Measurements from ENCODE around the gene TMEM72. TPM values are rescaled to one million over a fixed set of nuclear protein-coding genes. Genes with fewer than 3 reads are reported as not detected.
A peak's percentile ranks its signal among the peaks of the same experiment; 100 is the strongest.

Gene TMEM72
- total and polyA plus RNA-seq, 2 of the 13 experiments (the other 11 are each of a cell fraction or from before 2014, with no cell fraction given) = 0.04 TPM; not detected in 1

DNA sequence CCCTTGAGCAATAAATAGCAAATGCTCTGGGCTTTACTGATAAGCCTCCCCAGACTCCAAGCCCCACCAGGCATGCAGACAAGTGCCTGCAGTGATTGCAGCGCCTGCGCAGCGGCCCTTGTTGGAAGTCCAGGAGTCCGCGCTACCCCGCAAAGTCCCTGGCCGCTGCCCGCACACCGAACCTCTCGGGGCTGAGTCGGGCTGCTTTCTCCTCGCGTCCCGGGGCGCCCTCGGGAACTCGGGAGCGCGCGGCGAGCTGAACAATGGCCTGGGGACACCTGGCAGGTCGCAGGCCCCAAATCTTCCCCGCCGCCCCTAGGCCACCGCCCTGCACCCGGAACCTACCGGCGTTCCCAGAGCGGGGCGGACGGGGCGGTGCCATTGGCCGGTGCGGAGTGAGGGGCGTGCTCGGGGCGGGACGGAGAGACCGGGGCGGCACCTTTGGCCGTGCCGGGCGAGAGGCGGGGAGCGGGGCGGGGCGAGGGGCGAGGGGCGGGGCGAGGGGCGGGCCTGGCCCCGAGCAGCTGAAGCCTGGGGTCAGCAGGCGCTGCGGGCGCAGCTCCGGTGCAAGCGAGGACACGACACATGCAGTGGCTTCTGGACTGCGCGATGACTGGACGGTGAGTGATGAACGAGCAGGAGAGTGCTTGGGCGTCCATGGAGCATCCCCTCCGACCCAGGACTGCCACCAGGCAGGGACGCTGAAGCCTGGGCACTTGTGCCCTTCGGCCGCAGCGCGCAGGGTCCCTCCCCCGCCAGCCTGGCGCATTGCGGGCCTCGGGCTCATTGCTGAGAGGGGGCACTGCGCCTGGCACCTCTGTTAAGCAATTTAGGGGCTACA is 48.3 kb downstream of the TMEM72 start, which contains the start of gene RASSF4 (continued):
- TF ChIP-seq, protein P1, sequence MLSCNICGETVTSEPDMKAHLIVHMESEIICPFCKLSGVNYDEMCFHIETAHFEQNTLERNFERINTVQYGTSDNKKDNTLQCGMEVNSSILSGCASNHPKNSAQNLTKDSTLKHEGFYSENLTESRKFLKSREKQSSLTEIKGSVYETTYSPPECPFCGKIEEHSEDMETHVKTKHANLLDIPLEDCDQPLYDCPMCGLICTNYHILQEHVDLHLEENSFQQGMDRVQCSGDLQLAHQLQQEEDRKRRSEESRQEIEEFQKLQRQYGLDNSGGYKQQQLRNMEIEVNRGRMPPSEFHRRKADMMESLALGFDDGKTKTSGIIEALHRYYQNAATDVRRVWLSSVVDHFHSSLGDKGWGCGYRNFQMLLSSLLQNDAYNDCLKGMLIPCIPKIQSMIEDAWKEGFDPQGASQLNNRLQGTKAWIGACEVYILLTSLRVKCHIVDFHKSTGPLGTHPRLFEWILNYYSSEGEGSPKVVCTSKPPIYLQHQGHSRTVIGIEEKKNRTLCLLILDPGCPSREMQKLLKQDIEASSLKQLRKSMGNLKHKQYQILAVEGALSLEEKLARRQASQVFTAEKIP (CRISPR knock-in tag; IDR thresholded peaks at IDR 0.05; ENCODE audit: borderline replicate concordance) = no peak
- no peak for TF ChIP-seq ZNF816 (CRISPR knock-in tag; IDR thresholded peaks at IDR 0.05; ENCODE audit: borderline replicate concordance)
- no peak for TF ChIP-seq FOXK2 (IDR thresholded peaks at IDR 0.05)
- TF ChIP-seq, protein P2, sequence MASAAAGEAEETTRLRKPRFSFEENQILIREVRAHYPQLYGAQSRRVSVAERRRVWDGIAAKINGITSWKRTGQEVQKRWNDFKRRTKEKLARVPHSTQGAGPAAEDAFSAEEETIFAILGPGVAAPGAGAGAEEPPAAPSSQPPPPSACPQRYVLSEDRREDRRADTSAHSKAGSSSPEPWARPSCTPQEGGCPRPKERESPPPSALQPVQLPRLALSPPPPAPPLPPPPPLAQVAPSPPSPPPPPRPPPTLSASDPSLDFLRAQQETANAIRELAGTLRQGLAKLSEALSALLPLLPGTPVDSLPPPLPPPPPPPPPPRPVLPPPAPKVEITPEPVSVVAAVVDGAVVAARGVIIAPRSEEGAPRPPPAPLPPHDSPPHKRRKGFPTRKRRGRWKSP (CRISPR knock-in tag; IDR thresholded peaks at IDR 0.05) = peak; percentile 84; the same call in 1 of the 2 replicates
- TF ChIP-seq ZNF414 (CRISPR knock-in tag; IDR thresholded peaks at IDR 0.05) = no peak
- TF ChIP-seq, protein P3, sequence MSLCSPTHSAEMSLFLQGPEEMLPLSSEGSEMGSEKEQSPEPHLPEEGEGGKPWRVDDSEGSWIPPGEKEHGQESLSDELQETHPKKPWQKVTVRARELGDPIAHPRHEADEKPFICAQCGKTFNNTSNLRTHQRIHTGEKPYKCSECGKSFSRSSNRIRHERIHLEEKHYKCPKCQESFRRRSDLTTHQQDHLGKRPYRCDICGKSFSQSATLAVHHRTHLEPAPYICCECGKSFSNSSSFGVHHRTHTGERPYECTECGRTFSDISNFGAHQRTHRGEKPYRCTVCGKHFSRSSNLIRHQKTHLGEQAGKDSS (CRISPR knock-in tag; IDR thresholded peaks at IDR 0.05; ENCODE audit: borderline replicate concordance, low read depth) = 0 out of 2 replicates have a peak, but pooled peaks have one; percentile 16
- TF ChIP-seq, protein P4, sequence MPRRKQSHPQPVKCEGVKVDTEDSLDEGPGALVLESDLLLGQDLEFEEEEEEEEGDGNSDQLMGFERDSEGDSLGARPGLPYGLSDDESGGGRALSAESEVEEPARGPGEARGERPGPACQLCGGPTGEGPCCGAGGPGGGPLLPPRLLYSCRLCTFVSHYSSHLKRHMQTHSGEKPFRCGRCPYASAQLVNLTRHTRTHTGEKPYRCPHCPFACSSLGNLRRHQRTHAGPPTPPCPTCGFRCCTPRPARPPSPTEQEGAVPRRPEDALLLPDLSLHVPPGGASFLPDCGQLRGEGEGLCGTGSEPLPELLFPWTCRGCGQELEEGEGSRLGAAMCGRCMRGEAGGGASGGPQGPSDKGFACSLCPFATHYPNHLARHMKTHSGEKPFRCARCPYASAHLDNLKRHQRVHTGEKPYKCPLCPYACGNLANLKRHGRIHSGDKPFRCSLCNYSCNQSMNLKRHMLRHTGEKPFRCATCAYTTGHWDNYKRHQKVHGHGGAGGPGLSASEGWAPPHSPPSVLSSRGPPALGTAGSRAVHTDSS (CRISPR knock-in tag; conservative IDR thresholded peaks at IDR 0.05) = no peak
- no peak for TF ChIP-seq ZNF101 (CRISPR knock-in tag; IDR thresholded peaks at IDR 0.05; ENCODE audit: borderline replicate concordance, low read depth)
- TF ChIP-seq ZNF362 (CRISPR knock-in tag; IDR thresholded peaks at IDR 0.05; ENCODE audit: borderline replicate concordance) = no peak
- peak; percentile 27; the same call in 1 of the 2 replicates for TF ChIP-seq NCOA2 (CRISPR knock-in tag; IDR thresholded peaks at IDR 0.05)
- no peak for TF ChIP-seq GRHL1 (CRISPR knock-in tag; conservative IDR thresholded peaks at IDR 0.05)
- peak; percentile 3; the same call in 1 of the 2 replicates for TF ChIP-seq MIER2 (CRISPR knock-in tag; IDR thresholded peaks at IDR 0.05)
- no peak for TF ChIP-seq ZBTB3 (CRISPR knock-in tag; IDR thresholded peaks at IDR 0.05; ENCODE audit: borderline replicate concordance, low read depth)
- TF ChIP-seq HNRNPK (IDR thresholded peaks at IDR 0.05; ENCODE audit: low read depth, low read length, poor library complexity, severe bottlenecking) = peak; percentile 57
- no peak for TF ChIP-seq ATAD3A (CRISPR knock-in tag; IDR thresholded peaks at IDR 0.05)
- TF ChIP-seq MIXL1 (CRISPR knock-in tag; IDR thresholded peaks at IDR 0.05) = no peak
- no peak; the same call in 1 of the 2 replicates for TF ChIP-seq TSC22D2 (CRISPR knock-in tag; IDR thresholded peaks at IDR 0.05; ENCODE audit: borderline replicate concordance)
